ENCODE data around the gene ANGPTL7. TPM values are rescaled to one million over a fixed set of nuclear protein-coding genes. Genes with fewer than 3 reads are reported as not detected.
"Not testable (repeated sequence)": the region's sequence is repeated elsewhere in the genome, so short reads cannot be mapped to it uniquely, and the experiment has no call there.

The ANGPTL7 gene
- total and polyA plus RNA-seq, 7 donors: 0.10 to 1.6 (median 0.83) TPM

DNA sequence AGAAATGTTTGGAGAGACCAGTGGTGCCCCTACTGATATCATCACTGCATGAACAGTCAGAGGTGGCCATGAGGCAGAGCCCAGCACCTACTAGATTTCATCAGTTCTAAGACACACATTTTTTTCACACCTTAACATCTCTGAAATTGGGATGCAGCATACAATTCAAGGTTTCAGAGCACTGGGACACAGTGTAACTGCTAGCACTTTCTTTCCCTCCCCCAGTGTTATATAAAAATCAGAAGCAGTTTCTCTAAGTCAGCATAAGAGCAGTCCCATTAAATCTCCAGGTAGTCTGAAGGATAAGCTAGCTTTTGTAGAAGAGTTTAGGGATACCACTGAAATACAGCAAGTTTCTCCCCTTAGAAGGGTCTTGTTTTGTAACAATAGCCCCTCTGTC lies 10.0 kb upstream of the ANGPTL7 start:
- Histone ChIP-seq H3K27ac (no peak overlapping the region), H3K4me1 (peaks cover 37% of the 10 kb centered on the region)
- no peak for TF ChIP-seq CTCF (IDR thresholded peaks at IDR 0.05)

GRCh38 chr1:11179749-11180148 lies 9.4 kb upstream of the ANGPTL7 start:
- 71 to 94% (median 91%) methylated on average over 3 of the region's 3 CpGs for WGBS, 3 donors
- intact Hi-C loops (cut with DNase I): loop anchor here in 1 of 2 donors (5.0 kb wide), 1 partner anchor 53 kb away; no protein-coding TSS in a partner anchor
- peaks cover 0 to 14% of the 10 kb centered on the region in 2 donors for H3K36me3 ChIP-seq (ENCODE audit: insufficient read depth in 1 of 2, low read depth in 1 of 2)
- not testable (repeated sequence) for H3K4me3 ChIP-seq; H3K27me3 ChIP-seq (ENCODE audit: insufficient read depth in 3 of 3, low read length in 2 of 3); DNase-seq; H3K9me3 ChIP-seq; H3K27ac ChIP-seq; ATAC-seq
- peaks cover 37% of the 10 kb centered on the region for H3K4me1 ChIP-seq

More for the DNA sequence above, 10.0 kb upstream of the ANGPTL7 start:
- no peaks in the 10 kb centered on the region for H3K9me3 ChIP-seq
- H3K27me3 ChIP-seq (ENCODE audit: insufficient read depth in 3 of 3, low read length in 2 of 3): no peaks in the 10 kb centered on the region
- H3K4me3 ChIP-seq: no peak overlapping the region
- H3K36me3 ChIP-seq (ENCODE audit: insufficient read depth in 1 of 2, low read depth in 1 of 2): peaks cover 0 to 9% of the 10 kb centered on the region in 2 donors
- DNase-seq (no peak), ATAC-seq (no peak)
- intact Hi-C loops (cut with DNase I): loop anchor here in 1 of 2 donors (5.0 kb wide), 1 partner anchor 53 kb away; no protein-coding TSS in a partner anchor

- Histone ChIP-seq H3K9me3 (no peaks in the 10 kb centered on the region), H3K4me1 (peaks cover 33% of the 10 kb centered on the region), H3K27me3 (ENCODE audit: insufficient read depth in 3 of 3, low read length in 2 of 3) (no peaks in the 10 kb centered on the region), H3K4me3 (no peak overlapping the region), H3K36me3 (ENCODE audit: insufficient read depth in 1 of 2, low read depth in 1 of 2) (peaks cover 0 to 14% of the 10 kb centered on the region in 2 donors), H3K27ac (no peak overlapping the region)
- intact Hi-C loops (cut with DNase I): no loop called here
- ATAC-seq: no peak
- no peak for TF ChIP-seq CTCF (IDR thresholded peaks at IDR 0.05)
- no peak for DNase-seq
Measured at GRCh38 chr1:11180342-11180744, 8.8 kb upstream of the ANGPTL7 start.

GRCh38 chr1:11182884-11183283 lies 6.3 kb upstream of the ANGPTL7 start:
- no peak for TF ChIP-seq CTCF (IDR thresholded peaks at IDR 0.05)
- peaks cover 0 to 14% of the 10 kb centered on the region in 2 donors for H3K36me3 ChIP-seq (ENCODE audit: insufficient read depth in 1 of 2, low read depth in 1 of 2)
- intact Hi-C loops (cut with DNase I): no loop called here
- H3K9me3 ChIP-seq: no peaks in the 10 kb centered on the region
- ATAC-seq (no peak), DNase-seq (no peak)
- H3K4me3 ChIP-seq: no peak overlapping the region
- no peaks in the 10 kb centered on the region for H3K27me3 ChIP-seq (ENCODE audit: insufficient read depth in 3 of 3, low read length in 2 of 3)
- 96 to 99% (median 99%) methylated on average over 3 of the region's 3 CpGs for WGBS, 3 donors
- H3K27ac ChIP-seq: no peak overlapping the region
- H3K4me1 ChIP-seq: peaks cover 15% of the 10 kb centered on the region

DNA sequence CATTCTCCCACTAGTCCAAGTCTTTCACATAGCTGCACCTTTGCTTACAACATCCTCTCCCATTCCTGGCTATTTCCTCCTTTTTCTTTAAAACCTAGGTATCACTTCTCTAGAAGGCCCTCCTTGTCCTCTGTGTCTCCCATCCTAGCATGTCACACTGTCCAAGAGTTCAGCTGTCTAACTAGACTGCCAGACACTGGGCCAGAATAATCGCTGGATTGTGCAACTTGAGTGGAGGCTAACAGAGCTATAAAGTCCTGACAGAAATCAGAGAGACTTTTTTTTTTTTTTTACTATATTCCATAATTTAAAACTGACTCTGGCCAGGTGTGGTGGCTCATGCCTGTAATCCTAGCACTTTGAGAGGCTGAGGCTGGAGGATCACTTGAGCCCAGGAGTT lies 4.2 kb upstream of the ANGPTL7 start:
- ATAC-seq: peak in 2 of 4 donors; percentile 33 to 44
- no peak for TF ChIP-seq CTCF (IDR thresholded peaks at IDR 0.05)
- no peak for DNase-seq

More for the DNA sequence above, 4.2 kb upstream of the ANGPTL7 start:
- no peak overlapping the region for H3K4me3 ChIP-seq
- H3K27ac ChIP-seq: no peak overlapping the region
- peaks cover 19% of the 10 kb centered on the region for H3K4me1 ChIP-seq
- 30 to 52% (median 37%) methylated on average over 1 of the region's 1 CpG for WGBS, 3 donors
- H3K27me3 ChIP-seq (ENCODE audit: insufficient read depth in 3 of 3, low read length in 2 of 3): no peaks in the 10 kb centered on the region
- intact Hi-C loops (cut with DNase I): no loop called here
- H3K36me3 ChIP-seq (ENCODE audit: insufficient read depth in 1 of 2, low read depth in 1 of 2): peaks cover 0 to 19% of the 10 kb centered on the region in 2 donors
- H3K9me3 ChIP-seq: no peaks in the 10 kb centered on the region

All from psoas muscle (tissue), 8 donors.